Lung (tissue), 12 donors: ENCODE measurements around the gene TYMP. TPM values are rescaled to one million over a fixed set of nuclear protein-coding genes. Genes with fewer than 3 reads are reported as not detected.
A peak's percentile ranks its signal among the peaks of the same experiment; 100 is the strongest.

Experiments
- ATAC-seq: fragments of 200-7000 bp; cut with Tn5 transposase; one replicate; pipeline ENCODE4 v1.9.1; 2020; ENCODE audit warnings: moderate number of reproducible peaks; ENCODE audit not compliant: insufficient read depth, low FRiP score
- DNase-seq, 3 donors: peaks; one replicate each; pipeline ENCODE4 v3.0.0-alpha.2; 2013 to 2017
- H3K27ac ChIP-seq, 2 donors: one replicate each; pipeline ENCODE4 v1.5.1; 2013; ENCODE audit warnings: mild to moderate bottlenecking in 2 of 2, moderate library complexity in 2 of 2, control low read depth in 1 of 2, inconsistent platforms in 1 of 2, low read depth in 1 of 2, low read length in 1 of 2
- H3K27me3 ChIP-seq, 3 donors: one replicate each; pipeline ENCODE4 v1.5.1; 2013; ENCODE audit warnings: low read length in 2 of 3; ENCODE audit not compliant: control insufficient read depth in 3 of 3, insufficient read depth in 3 of 3
- H3K36me3 ChIP-seq, 4 donors: one replicate each; pipeline ENCODE4 v1.5.1; 2013; ENCODE audit warnings: low read length in 4 of 4, mild to moderate bottlenecking in 1 of 4, moderate library complexity in 1 of 4; ENCODE audit not compliant: control insufficient read depth in 4 of 4, insufficient read depth in 4 of 4
- H3K4me1 ChIP-seq, 5 donors: one replicate each; pipeline ENCODE4 v1.5.1; 2013; ENCODE audit warnings: low read length in 5 of 5, mild to moderate bottlenecking in 2 of 5, moderate library complexity in 1 of 5; ENCODE audit not compliant: control insufficient read depth in 5 of 5, insufficient read depth in 5 of 5
- H3K4me3 ChIP-seq: one replicate; pipeline ENCODE4 v1.5.1; 2013; ENCODE audit warnings: mild to moderate bottlenecking, control low read depth, moderate library complexity
- H3K9ac ChIP-seq, 2 donors: one replicate each; pipeline ENCODE4 v1.5.1; 2013; ENCODE audit warnings: low read length in 2 of 2, control low read depth in 1 of 2; ENCODE audit not compliant: insufficient read depth in 1 of 2
- H3K9me3 ChIP-seq, 4 donors: one replicate each; pipeline ENCODE4 v1.5.1; 2013; ENCODE audit warnings: low read length in 3 of 4, mild to moderate bottlenecking in 1 of 4, moderate library complexity in 1 of 4; ENCODE audit not compliant: control insufficient read depth in 4 of 4, insufficient read depth in 3 of 4
- WGBS, 2 donors: extraction: QIAGEN DNeasy Blood & Tissue Kit; methylation state at CpG; one replicate each; pipeline ENCODE4 v1.1.7; 2013; 5-methylcytosine and 5-hydroxymethylcytosine counted together
- polyA plus RNA-seq, 2 donors: library from polyadenylated mRNA; stranded (reverse); fragments of 200-250 nt; gene quantifications; one replicate each; pipeline ENCODE4 v1.2.1, GENCODE V29; 2013
- total RNA-seq, 2 donors: library from RNA; depleted of rRNA in 1 of 2; stranded (reverse); fragments of >200 nt in 1 of 2; gene quantifications; one replicate each; pipeline ENCODE4 v1.2.1, GENCODE V29; 2014 to 2021
- TF ChIP-seq, protein P1 (sequence below): IDR thresholded peaks from 2 replicates; pipeline ENCODE4 v1.5.1; 2012; ENCODE audit warnings: mild to moderate bottlenecking; ENCODE audit errors: control extremely low read depth, extremely low read depth
- donor health status: control.
- donor health status: control.
- donor health status: Bipolar disorder and iron deficiency.
- donor health status: healthy.
- donor health status: DM: yes; HTN: yes; CAD: no.

Gene TYMP
- total and polyA plus RNA-seq, 4 donors = 52.7 to 641 (median 233) TPM

DNA sequence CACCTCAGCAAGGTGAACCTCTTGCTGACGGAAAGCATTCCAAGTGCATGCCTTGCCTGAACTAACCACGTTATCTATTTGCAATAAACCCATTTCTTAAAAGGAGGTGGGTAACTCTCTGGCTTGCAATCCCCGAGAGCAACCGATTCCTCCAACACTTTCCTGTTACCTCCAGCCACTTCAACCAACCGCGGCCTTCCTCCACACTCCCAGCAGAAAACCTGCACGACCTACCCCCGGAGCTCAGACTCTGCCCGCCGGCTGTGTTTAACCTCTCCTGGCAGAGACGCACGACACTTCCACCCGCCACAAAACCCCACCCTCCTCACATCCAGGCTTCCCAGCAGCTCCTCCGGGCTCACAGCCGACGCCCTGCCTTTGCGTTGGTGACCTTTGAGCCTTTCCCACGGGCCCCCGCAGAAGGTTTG is 5.1 kb downstream of the TYMP start:
- TF ChIP-seq, protein P1, sequence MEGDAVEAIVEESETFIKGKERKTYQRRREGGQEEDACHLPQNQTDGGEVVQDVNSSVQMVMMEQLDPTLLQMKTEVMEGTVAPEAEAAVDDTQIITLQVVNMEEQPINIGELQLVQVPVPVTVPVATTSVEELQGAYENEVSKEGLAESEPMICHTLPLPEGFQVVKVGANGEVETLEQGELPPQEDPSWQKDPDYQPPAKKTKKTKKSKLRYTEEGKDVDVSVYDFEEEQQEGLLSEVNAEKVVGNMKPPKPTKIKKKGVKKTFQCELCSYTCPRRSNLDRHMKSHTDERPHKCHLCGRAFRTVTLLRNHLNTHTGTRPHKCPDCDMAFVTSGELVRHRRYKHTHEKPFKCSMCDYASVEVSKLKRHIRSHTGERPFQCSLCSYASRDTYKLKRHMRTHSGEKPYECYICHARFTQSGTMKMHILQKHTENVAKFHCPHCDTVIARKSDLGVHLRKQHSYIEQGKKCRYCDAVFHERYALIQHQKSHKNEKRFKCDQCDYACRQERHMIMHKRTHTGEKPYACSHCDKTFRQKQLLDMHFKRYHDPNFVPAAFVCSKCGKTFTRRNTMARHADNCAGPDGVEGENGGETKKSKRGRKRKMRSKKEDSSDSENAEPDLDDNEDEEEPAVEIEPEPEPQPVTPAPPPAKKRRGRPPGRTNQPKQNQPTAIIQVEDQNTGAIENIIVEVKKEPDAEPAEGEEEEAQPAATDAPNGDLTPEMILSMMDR = no peak
- peaks cover 0 to 19% (median 8%) of the 10 kb centered on the region in 5 donors for H3K4me1 ChIP-seq
- DNase-seq (no peak), ATAC-seq (no peak)
- H3K9ac ChIP-seq = no peak overlapping the region
- H3K27ac ChIP-seq = peak overlapping the region; percentile 85 to 95
- peaks cover 0 to 10% (median 2%) of the 10 kb centered on the region in 3 donors for H3K27me3 ChIP-seq
- peaks cover 0 to 32% (median 17%) of the 10 kb centered on the region in 4 donors for H3K36me3 ChIP-seq
- no peaks in the 10 kb centered on the region for H3K9me3 ChIP-seq
- WGBS, 2 donors = 6 to 7% methylated on average over 19 of the region's 19 CpGs
- H3K4me3 ChIP-seq = peak overlapping the region; percentile 63

DNA sequence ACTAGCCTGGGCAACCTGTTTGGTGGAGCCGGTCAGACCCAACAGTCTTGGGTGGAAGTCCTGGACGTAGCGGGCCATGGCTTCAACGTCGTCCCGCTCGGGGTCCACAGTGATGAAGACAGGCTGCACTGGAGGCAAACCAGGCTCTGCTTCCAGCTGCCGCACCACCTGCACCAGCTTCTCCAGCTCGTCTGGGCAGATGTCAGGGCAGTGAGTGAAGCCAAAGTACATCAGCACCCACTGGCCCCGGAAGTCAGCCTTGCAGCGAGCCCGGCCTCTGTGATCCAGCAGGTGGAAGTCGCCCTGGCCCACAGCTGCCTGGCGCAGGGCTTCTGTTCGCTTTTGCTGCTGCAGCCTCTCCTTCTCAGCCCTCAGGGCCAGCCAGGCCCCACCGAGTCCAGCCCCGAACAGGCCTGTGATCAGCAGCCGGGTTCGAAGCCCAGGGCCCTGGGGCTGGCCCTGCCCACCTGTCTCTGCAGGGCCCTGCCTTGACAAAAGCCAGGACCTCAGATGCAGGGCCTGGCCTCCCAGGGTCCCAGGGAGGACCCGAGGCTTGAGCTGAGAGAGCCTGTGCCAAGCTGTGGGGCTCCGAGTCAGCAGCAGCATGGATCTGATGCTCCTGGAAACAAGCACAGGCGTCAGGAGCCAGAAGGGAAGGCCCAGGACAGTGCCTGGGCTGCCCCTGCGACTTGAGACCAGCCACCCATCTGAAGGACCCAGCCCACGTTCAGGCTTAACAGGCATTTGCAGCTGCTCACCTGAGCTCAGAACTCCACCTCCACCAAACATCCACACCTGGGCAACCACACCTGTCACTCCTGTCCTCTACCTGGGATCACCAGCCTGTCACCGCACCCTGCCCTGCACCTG is 5.8 kb downstream of the TYMP start:
- no peak overlapping the region for H3K9ac ChIP-seq
- TF ChIP-seq, protein P1 = no peak
- H3K36me3 ChIP-seq = peaks cover 0 to 34% (median 18%) of the 10 kb centered on the region in 4 donors
- no peak overlapping the region for H3K4me3 ChIP-seq
- 87 to 88% methylated on average over 25 of the region's 25 CpGs for WGBS, 2 donors
- peak overlapping the region in 1 of 2 donors; percentile 95 for H3K27ac ChIP-seq
- no peak for ATAC-seq
- peak in 1 of 3 donors; percentile 11 for DNase-seq
- no peaks in the 10 kb centered on the region for H3K9me3 ChIP-seq
- H3K27me3 ChIP-seq = peaks cover 0 to 3% (median 0%) of the 10 kb centered on the region in 3 donors
- H3K4me1 ChIP-seq = peaks cover 0 to 16% (median 8%) of the 10 kb centered on the region in 5 donors

DNA sequence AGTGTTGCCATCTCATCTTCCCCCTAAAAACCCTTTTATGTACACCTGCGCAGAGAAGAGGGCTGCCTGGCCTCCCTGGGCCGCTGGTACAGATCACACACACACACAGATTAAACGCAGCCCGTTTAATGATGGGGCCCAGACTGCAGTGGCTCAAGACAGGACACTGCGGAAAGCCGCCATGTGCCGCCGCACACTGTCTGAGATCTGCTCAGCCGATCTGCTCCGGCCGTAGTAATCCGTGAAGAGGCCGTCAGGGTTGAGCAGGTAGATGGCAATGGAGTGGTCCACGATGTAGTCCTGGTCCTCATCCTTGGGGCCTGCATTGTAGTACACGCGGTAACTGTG is 6.4 kb downstream of the TYMP start:
- ATAC-seq (no peak), DNase-seq (no peak)
- Histone ChIP-seq H3K4me1 (peaks cover 0 to 16% (median 8%) of the 10 kb centered on the region in 5 donors), H3K4me3 (no peak overlapping the region), H3K27ac (no peak overlapping the region), H3K9ac (no peak overlapping the region), H3K27me3 (peaks cover 0 to under 1% (median 0%) of the 10 kb centered on the region in 3 donors), H3K36me3 (peaks cover 0 to 38% (median 20%) of the 10 kb centered on the region in 4 donors), H3K9me3 (no peaks in the 10 kb centered on the region)
- TF ChIP-seq, protein P1 = no peak
- WGBS, 2 donors = 94 to 95% methylated on average over 16 of the region's 16 CpGs
